ENCODE data around the gene PCCA. TPM values are rescaled to one million over a fixed set of nuclear protein-coding genes. Genes with fewer than 3 reads are reported as not detected.
A peak's percentile ranks its signal among the peaks of the same experiment; 100 is the strongest.

PCCA gene
- 11.4 and 15.3 TPM in 2 replicates for total RNA-seq

DNA sequence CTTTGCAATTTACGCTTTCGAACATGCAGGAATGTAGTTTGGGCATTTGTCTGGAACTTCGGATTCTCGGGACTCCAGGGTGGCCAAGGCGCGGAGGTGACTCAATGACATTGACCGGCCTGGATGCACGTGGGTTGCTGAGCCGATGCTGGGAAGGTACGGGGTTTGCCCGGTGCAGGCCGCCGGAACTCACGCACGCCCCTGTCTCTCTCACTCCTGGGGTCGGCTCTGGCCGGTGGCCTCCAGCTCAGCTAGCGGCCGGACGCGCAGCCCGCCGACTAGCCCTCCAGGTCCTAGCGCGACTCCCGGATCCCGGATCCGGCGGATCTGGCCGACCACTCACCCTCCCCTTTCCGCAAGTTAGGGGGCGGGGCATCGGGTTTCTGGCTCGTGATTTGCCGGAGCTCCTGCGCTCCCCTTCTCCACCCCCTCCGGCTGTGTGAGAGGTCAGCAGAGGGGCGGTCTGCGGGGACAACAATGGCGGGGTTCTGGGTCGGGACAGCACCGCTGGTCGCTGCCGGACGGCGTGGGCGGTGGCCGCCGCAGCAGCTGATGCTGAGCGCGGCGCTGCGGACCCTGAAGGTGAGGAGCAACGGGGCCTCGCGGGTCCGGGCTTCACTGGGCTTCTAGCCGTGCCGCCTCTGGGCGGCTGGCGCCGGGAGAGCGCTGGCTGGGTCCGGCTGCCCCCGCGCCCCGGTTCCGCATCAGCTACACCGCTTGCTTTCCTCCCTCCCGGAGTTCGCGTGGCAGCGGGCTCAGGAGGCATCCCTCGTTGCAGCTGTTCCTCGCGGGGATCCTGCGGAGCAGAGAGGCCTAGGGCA lies at the start of gene PCCA:
Gene PCCA, plus strand, starts transcription at position 450 of the 821 bp plus-strand sequence. Its CDS starts 28 bp downstream, at position 478.
- no peaks in the 10 kb centered on the region for H3K9me3 Mint-ChIP-seq
- H3K4me1 Mint-ChIP-seq, result peaks cover 16% of the 10 kb centered on the region
- H3K4me3 Mint-ChIP-seq, result peak within 1 kb of the TSS; percentile 82
- ChIA-PET POLR2A (interaction anchor here (0.5 to 1.0 kb wide), 2 partner anchors 108 to 548 kb away, joined by 3 read pairs; partner anchors contain the start of gene ZIC2), CTCF (no interaction called here)
- ATAC-seq (ENCODE audit: low read depth), result peak; percentile 94
- no peaks in the 10 kb centered on the region for H3K27me3 Mint-ChIP-seq
- no peaks in the 10 kb centered on the region for H3K36me3 Mint-ChIP-seq (ENCODE audit: low read depth)
- intact Hi-C loops (cut with micrococcal nuclease), result loop anchor here (10.0 kb wide), 2 partner anchors 426 to 586 kb away; partner anchors contain the start of gene TMTC4
- peak within 1 kb of the TSS; percentile 37 for H3K27ac Mint-ChIP-seq
- peak; percentile 72 for DNase-seq
- TF ChIP-seq, protein P1, sequence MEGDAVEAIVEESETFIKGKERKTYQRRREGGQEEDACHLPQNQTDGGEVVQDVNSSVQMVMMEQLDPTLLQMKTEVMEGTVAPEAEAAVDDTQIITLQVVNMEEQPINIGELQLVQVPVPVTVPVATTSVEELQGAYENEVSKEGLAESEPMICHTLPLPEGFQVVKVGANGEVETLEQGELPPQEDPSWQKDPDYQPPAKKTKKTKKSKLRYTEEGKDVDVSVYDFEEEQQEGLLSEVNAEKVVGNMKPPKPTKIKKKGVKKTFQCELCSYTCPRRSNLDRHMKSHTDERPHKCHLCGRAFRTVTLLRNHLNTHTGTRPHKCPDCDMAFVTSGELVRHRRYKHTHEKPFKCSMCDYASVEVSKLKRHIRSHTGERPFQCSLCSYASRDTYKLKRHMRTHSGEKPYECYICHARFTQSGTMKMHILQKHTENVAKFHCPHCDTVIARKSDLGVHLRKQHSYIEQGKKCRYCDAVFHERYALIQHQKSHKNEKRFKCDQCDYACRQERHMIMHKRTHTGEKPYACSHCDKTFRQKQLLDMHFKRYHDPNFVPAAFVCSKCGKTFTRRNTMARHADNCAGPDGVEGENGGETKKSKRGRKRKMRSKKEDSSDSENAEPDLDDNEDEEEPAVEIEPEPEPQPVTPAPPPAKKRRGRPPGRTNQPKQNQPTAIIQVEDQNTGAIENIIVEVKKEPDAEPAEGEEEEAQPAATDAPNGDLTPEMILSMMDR (IDR thresholded peaks at IDR 0.05), result no peak

- ATAC-seq (ENCODE audit: low read depth) (no peak), DNase-seq (no peak)
- ChIA-PET POLR2A (no interaction called here), CTCF (no interaction called here)
- Mint-ChIP-seq H3K4me3 (no peak overlapping the region), H3K9me3 (no peaks in the 10 kb centered on the region), H3K4me1 (no peaks in the 10 kb centered on the region), H3K27me3 (peaks cover 2% of the 10 kb centered on the region), H3K27ac (no peak overlapping the region), H3K36me3 (ENCODE audit: low read depth) (no peaks in the 10 kb centered on the region)
- intact Hi-C loops (cut with micrococcal nuclease), result no loop called here
- TF ChIP-seq, protein P1 (IDR thresholded peaks at IDR 0.05), result no peak
Observed at GRCh38 chr13:100039740-100040139, 49.2 kb upstream of the PCCA start.

DNA sequence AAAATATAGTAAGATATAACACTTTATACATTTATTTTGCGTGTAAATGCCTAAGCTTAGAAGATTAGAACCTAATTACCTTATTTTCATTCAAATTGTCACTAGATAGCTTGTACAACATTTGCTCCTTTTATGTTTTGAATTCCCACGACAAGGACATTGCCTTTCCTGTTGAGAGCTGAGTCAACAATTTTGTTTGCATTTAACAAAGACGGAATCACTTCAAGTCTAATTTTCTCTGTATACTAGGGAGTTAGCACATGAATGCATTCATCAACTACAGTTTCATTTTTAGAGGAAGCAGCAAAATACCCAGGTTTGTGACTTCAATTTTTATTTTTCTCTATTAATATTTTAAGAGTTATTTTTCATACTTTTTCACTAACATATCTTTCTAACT lies 48.7 kb upstream of the PCCA start:
- POLR2A ChIA-PET, result no interaction called here
- ATAC-seq (ENCODE audit: low read depth) (no peak), DNase-seq (no peak)
- Mint-ChIP-seq H3K4me3 (no peak overlapping the region), H3K9me3 (no peaks in the 10 kb centered on the region), H3K36me3 (ENCODE audit: low read depth) (no peaks in the 10 kb centered on the region), H3K27me3 (peaks cover 2% of the 10 kb centered on the region), H3K27ac (no peak overlapping the region), H3K4me1 (no peaks in the 10 kb centered on the region)
- CTCF ChIA-PET, result no interaction called here
- intact Hi-C loops (cut with micrococcal nuclease), result no loop called here
- TF ChIP-seq, protein P1 (IDR thresholded peaks at IDR 0.05), result no peak

DNA sequence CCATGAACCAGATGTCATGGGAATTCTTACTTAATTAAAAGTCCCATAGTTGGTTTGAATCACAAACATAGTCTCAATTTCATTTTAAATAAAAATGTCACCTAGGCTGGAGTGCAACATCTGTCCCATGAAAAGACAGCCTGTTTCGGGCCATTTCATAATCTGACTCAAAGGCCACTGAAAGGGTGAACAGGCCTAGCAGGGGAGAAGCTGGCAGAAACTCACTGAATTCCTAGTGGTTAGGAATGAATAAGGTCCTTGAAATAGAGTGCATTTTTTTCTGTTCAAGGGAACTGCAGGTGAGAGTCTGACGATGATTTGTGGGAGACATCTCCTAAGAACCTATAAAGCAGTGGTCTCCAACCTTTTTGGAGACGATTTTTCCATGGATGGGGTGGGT lies 44.0 kb upstream of the PCCA start:
- intact Hi-C loops (cut with micrococcal nuclease), result no loop called here
- POLR2A ChIA-PET, result no interaction called here
- Mint-ChIP-seq H3K4me3 (no peak overlapping the region), H3K4me1 (no peaks in the 10 kb centered on the region), H3K36me3 (ENCODE audit: low read depth) (no peaks in the 10 kb centered on the region), H3K27me3 (peaks cover 4% of the 10 kb centered on the region), H3K9me3 (no peaks in the 10 kb centered on the region), H3K27ac (no peak overlapping the region)
- ATAC-seq (ENCODE audit: low read depth) (no peak), DNase-seq (no peak)
- CTCF ChIA-PET, result no interaction called here
- TF ChIP-seq, protein P1 (IDR thresholded peaks at IDR 0.05), result no peak

- Mint-ChIP-seq H3K9me3 (no peaks in the 10 kb centered on the region), H3K27ac (no peak overlapping the region), H3K4me3 (no peak overlapping the region), H3K27me3 (peaks cover 4% of the 10 kb centered on the region), H3K36me3 (ENCODE audit: low read depth) (no peaks in the 10 kb centered on the region), H3K4me1 (no peaks in the 10 kb centered on the region)
- DNase-seq, result no peak
- intact Hi-C loops (cut with micrococcal nuclease), result no loop called here
- ATAC-seq (ENCODE audit: low read depth), result no peak
- TF ChIP-seq, protein P1 (IDR thresholded peaks at IDR 0.05), result no peak
- POLR2A ChIA-PET, result no interaction called here
- CTCF ChIA-PET, result no interaction called here
Observed at GRCh38 chr13:100045355-100045754, 43.5 kb upstream of the PCCA start.
